H1 (cell line): ENCODE data around the gene RCL1. TPM values are rescaled to one million over a fixed set of nuclear protein-coding genes. Genes with fewer than 3 reads are reported as not detected.

ENCODE experiments used
- CTCF ChIA-PET: fragments of 300-600 bp; sonication (Branson Sonifier 250); formaldehyde crosslinking; loops from one replicate; lab custom pipeline; 2021; ENCODE audit not compliant: partially characterized antibody; lab: Charles Lee
- POLR2A ChIA-PET: fragments of 300-600 bp; sonication (Branson Sonifier 250); formaldehyde crosslinking; loops from one replicate; lab custom pipeline; 2021; ENCODE audit warnings: inconsistent platforms; ENCODE audit not compliant: partially characterized antibody; lab: Charles Lee
- DNase-seq, 2 experiments: peaks; one replicate each; pipeline versions ENCODE4 v3.0.0 to v3.0.0-alpha.2; 2010 to 2022; ENCODE audit warnings: low spot score in 2 of 2, low read depth in 1 of 2, mixed read lengths in 1 of 2
- FAIRE-seq: peaks from 2 replicates; lab custom pipeline; 2011; peaks lifted over from hg19 to GRCh38; lab: Jason Lieb, UNC
- H2AFZ ChIP-seq: 2 replicates; pipeline ENCODE4 v1.8.1; 2012; ENCODE audit warnings: low read length, inconsistent platforms
- H2AK5ac ChIP-seq: 2 replicates; pipeline ENCODE4 v1.6.1; 2013; ENCODE audit warnings: low read depth, low read length
- H2BK120ac ChIP-seq: replicated peaks from 2 replicates; pipeline ENCODE3; 2013; ENCODE audit warnings: low read depth, low read length, inconsistent platforms
- H2BK12ac ChIP-seq: 2 replicates; pipeline ENCODE4 v1.6.1; 2013; ENCODE audit warnings: low read depth, low read length
- H2BK15ac ChIP-seq: 2 replicates; pipeline ENCODE4 v1.6.1; 2013; ENCODE audit warnings: low read length
- H2BK20ac ChIP-seq: 2 replicates; pipeline ENCODE4 v1.6.1; 2013; ENCODE audit warnings: low read length
- H2BK5ac ChIP-seq: 2 replicates; pipeline ENCODE4 v1.6.1; 2013; ENCODE audit warnings: low read depth, low read length
- H3K14ac ChIP-seq: 2 replicates; pipeline ENCODE4 v1.6.1; 2013; ENCODE audit warnings: inconsistent platforms; ENCODE audit not compliant: insufficient read length
- H3K18ac ChIP-seq: 2 replicates; pipeline ENCODE4 v1.6.1; 2013; ENCODE audit warnings: low read length; ENCODE audit errors: extremely low read depth
- H3K23ac ChIP-seq: 2 replicates; pipeline ENCODE4 v1.6.1; 2013; ENCODE audit warnings: inconsistent platforms; ENCODE audit not compliant: insufficient read length
- H3K23me2 ChIP-seq: 2 replicates; pipeline ENCODE4 v1.6.1; 2013; ENCODE audit warnings: low read depth, low read length
- H3K27ac ChIP-seq: 2 replicates; pipeline ENCODE4 v1.6.1; 2011; ENCODE audit warnings: low read depth, low read length, inconsistent platforms
- H3K27me3 ChIP-seq, 4 experiments: replicated peaks in 1 of 4; 1 replicate in 1 of 4; 2 replicates in 3 of 4; pipeline versions ENCODE4 v1.6.1 to v1.8.1; 2011 to 2013; ENCODE audit warnings: low read length in 3 of 4, mild to moderate bottlenecking in 3 of 4, inconsistent platforms in 2 of 4, mixed read lengths in 2 of 4, moderate library complexity in 1 of 4; ENCODE audit not compliant: control insufficient read depth in 3 of 4, insufficient read depth in 3 of 4; ENCODE audit errors: extremely low read depth in 1 of 4
- H3K36me3 ChIP-seq, 4 experiments: 2 replicates each; pipeline versions ENCODE4 v1.6.1 to v1.8.1; 2011 to 2013; ENCODE audit warnings: mild to moderate bottlenecking in 4 of 4, low read length in 3 of 4, moderate library complexity in 2 of 4, control low read depth in 1 of 4, inconsistent platforms in 1 of 4; ENCODE audit not compliant: insufficient read depth in 4 of 4, control insufficient read depth in 2 of 4
- H3K4ac ChIP-seq: replicated peaks from 2 replicates; pipeline ENCODE3; 2013; ENCODE audit warnings: low read length, low read depth, mixed read lengths, inconsistent platforms; ENCODE audit not compliant: insufficient read length
- H3K4me1 ChIP-seq, 4 experiments: replicated peaks in 1 of 4; 1 replicate in 1 of 4; 2 replicates in 3 of 4; pipeline versions ENCODE4 v1.6.1 to v1.8.1; 2011 to 2013; ENCODE audit warnings: low read length in 3 of 4, inconsistent platforms in 2 of 4, mixed read lengths in 1 of 4; ENCODE audit not compliant: insufficient read depth in 4 of 4, control insufficient read depth in 3 of 4
- H3K4me2 ChIP-seq, 2 experiments: 2 replicates each; pipeline versions ENCODE4 v1.6.1 to v1.8.1; 2011 to 2013; ENCODE audit warnings: low read depth in 2 of 2, low read length in 2 of 2, control low read depth in 1 of 2, inconsistent platforms in 1 of 2, mild to moderate bottlenecking in 1 of 2; ENCODE audit not compliant: insufficient read depth in 1 of 2
- H3K4me3 ChIP-seq, 4 experiments: fragments of 200-600, 300-600 bp in 1 of 4; sonication (generic), shearing (Covaris generic), sonication (Bioruptor Twin) in 1 of 4; 2 replicates each; pipeline versions ENCODE4 v1.5.1 to v1.8.1; 2011 to 2016; ENCODE audit warnings: low read length in 4 of 4, low read depth in 3 of 4, control low read depth in 2 of 4, inconsistent platforms in 2 of 4, mild to moderate bottlenecking in 2 of 4, mixed read lengths in 1 of 4, moderate library complexity in 1 of 4; ENCODE audit not compliant: insufficient read depth in 2 of 4; ENCODE audit errors: extremely low read depth in 1 of 4
- H3K56ac ChIP-seq: replicated peaks from 2 replicates; pipeline ENCODE3; 2013; ENCODE audit warnings: low read depth, mild to moderate bottlenecking, mixed read lengths, low read length, inconsistent platforms; ENCODE audit not compliant: insufficient read length
- H3K79me1 ChIP-seq: 2 replicates; pipeline ENCODE4 v1.6.1; 2013; ENCODE audit warnings: low read depth, low read length, control low read depth
- H3K79me2 ChIP-seq, 2 experiments: 2 replicates each; pipeline versions ENCODE4 v1.6.1 to v1.8.1; 2012 to 2013; ENCODE audit warnings: low read length in 2 of 2, mild to moderate bottlenecking in 2 of 2, inconsistent platforms in 1 of 2; ENCODE audit not compliant: insufficient read depth in 2 of 2, control insufficient read depth in 1 of 2
- H3K9ac ChIP-seq, 4 experiments: replicated peaks in 1 of 4; 1 replicate in 1 of 4; 2 replicates in 3 of 4; pipeline versions ENCODE4 v1.6.1 to v1.8.1; 2011 to 2013; ENCODE audit warnings: low read depth in 3 of 4, low read length in 3 of 4, control low read depth in 2 of 4, mild to moderate bottlenecking in 2 of 4, moderate library complexity in 2 of 4, inconsistent platforms in 1 of 4; ENCODE audit errors: extremely low read depth in 1 of 4
- H3K9me3 ChIP-seq, 2 experiments: 2 replicates each; pipeline versions ENCODE4 v1.6.1 to v1.8.1; 2012 to 2013; ENCODE audit warnings: mild to moderate bottlenecking in 2 of 2, moderate library complexity in 2 of 2, control low read depth in 1 of 2, inconsistent platforms in 1 of 2, low read depth in 1 of 2, low read length in 1 of 2, mixed read lengths in 1 of 2; ENCODE audit not compliant: insufficient read depth in 2 of 2
- H4K20me1 ChIP-seq, 2 experiments: replicated peaks in 1 of 2; 2 replicates each; pipeline versions ENCODE3 to v1.8.1; 2011 to 2013; ENCODE audit warnings: inconsistent platforms in 2 of 2, low read length in 2 of 2, mild to moderate bottlenecking in 1 of 2; ENCODE audit not compliant: insufficient read depth in 2 of 2, control insufficient read depth in 1 of 2
- H4K5ac ChIP-seq: 2 replicates; pipeline ENCODE4 v1.6.1; 2013; ENCODE audit warnings: low read length, low read depth, mixed read lengths, inconsistent platforms; ENCODE audit not compliant: insufficient read length
- H4K8ac ChIP-seq: 2 replicates; pipeline ENCODE4 v1.8.0; 2013; ENCODE audit warnings: mild to moderate bottlenecking, moderate library complexity, low read length, inconsistent platforms; ENCODE audit not compliant: insufficient read depth; ENCODE audit errors: extremely low read depth
- H4K91ac ChIP-seq: replicated peaks from 2 replicates; pipeline ENCODE3; 2013; ENCODE audit warnings: low read length, mixed read lengths, inconsistent platforms; ENCODE audit not compliant: insufficient read length
- BACH1 ChIP-seq: IDR thresholded peaks from 2 replicates; pipeline ENCODE4 v1.6.1; 2012; ENCODE audit warnings: low read length, improper control_type of control experiment
- CHD2 ChIP-seq: IDR thresholded peaks from 2 replicates; pipeline ENCODE4 v1.6.1; 2012; ENCODE audit warnings: low read length, improper control_type of control experiment
- CTCF ChIP-seq, 3 experiments: IDR thresholded peaks; 1 replicate in 2 of 3; 2 replicates in 1 of 3; pipeline versions ENCODE4 v1.5.1 to v1.6.1; 2011; ENCODE audit warnings: low read length in 3 of 3, mild to moderate bottlenecking in 3 of 3, inconsistent platforms in 2 of 3, low read depth in 1 of 3, moderate library complexity in 1 of 3; ENCODE audit not compliant: insufficient read depth in 1 of 3; ENCODE audit errors: control extremely low read depth in 1 of 3
- EP300 ChIP-seq, 2 experiments: IDR thresholded peaks; 1 replicate in 1 of 2; 2 replicates in 1 of 2; pipeline ENCODE4 v1.6.1; 2011 to 2012; ENCODE audit warnings: low read depth in 2 of 2, low read length in 2 of 2, mild to moderate bottlenecking in 2 of 2, borderline replicate concordance in 1 of 2, inconsistent platforms in 1 of 2, moderate library complexity in 1 of 2
- EZH2 ChIP-seq: fragments of 200-600 bp; sonication (generic); IDR thresholded peaks from 2 replicates; pipeline ENCODE4 v1.7.1; 2012; ENCODE audit warnings: low read depth, mild to moderate bottlenecking, moderate library complexity, low read length, inconsistent platforms; ENCODE audit not compliant: severe bottlenecking
- NRF1 ChIP-seq: IDR thresholded peaks from 2 replicates; pipeline ENCODE4 v1.6.1; 2011; ENCODE audit warnings: mild to moderate bottlenecking, low read depth, low read length, improper control_type of control experiment
- POLR2A ChIP-seq, 2 experiments: IDR thresholded peaks; 1 replicate in 1 of 2; 2 replicates in 1 of 2; pipeline ENCODE4 v1.6.1; 2011; ENCODE audit warnings: low read depth in 2 of 2, low read length in 2 of 2, mild to moderate bottlenecking in 2 of 2; ENCODE audit errors: control extremely low read depth in 1 of 2
- RAD21 ChIP-seq, 2 experiments: IDR thresholded peaks in 1 of 2; conservative IDR thresholded peaks in 1 of 2; 2 replicates each; pipeline ENCODE4 v1.6.1; 2011; ENCODE audit warnings: low read depth in 2 of 2, low read length in 2 of 2, improper control_type of control experiment in 1 of 2, inconsistent platforms in 1 of 2, mild to moderate bottlenecking in 1 of 2, moderate library complexity in 1 of 2
- SAP30 ChIP-seq: fragments of 300-600 bp; sonication (generic); IDR thresholded peaks from 2 replicates; pipeline ENCODE4 v1.7.1; 2012; ENCODE audit warnings: low read length, moderate library complexity, mild to moderate bottlenecking, inconsistent platforms; ENCODE audit not compliant: insufficient read depth, insufficient replicate concordance
- TAF1 ChIP-seq: IDR thresholded peaks from 2 replicates; pipeline ENCODE4 v1.6.1; 2011; ENCODE audit warnings: mild to moderate bottlenecking, low read depth, low read length
- ZNF274 ChIP-seq: IDR thresholded peaks from 2 replicates; pipeline ENCODE4 v1.7.0; 2012; ENCODE audit warnings: low read length, borderline replicate concordance; ENCODE audit errors: extremely low read depth
- WGBS, 2 experiments: shearing (Covaris generic) in 1 of 2; methylation state at CpG; one replicate each; pipeline versions ENCODE4 v1.1.6 to v1.1.7; 2013 to 2015; ENCODE audit warnings: low lambda C conversion rate in 2 of 2, mixed read lengths in 2 of 2, inconsistent platforms in 1 of 2, low coverage in 1 of 2, missing lambda C conversion rate in 1 of 2; ENCODE audit not compliant: insufficient replicate concordance in 2 of 2, insufficient coverage in 1 of 2, insufficient read length in 1 of 2; ENCODE audit errors: extremely low coverage in 1 of 2, missing lambda C conversion rate in 1 of 2; 5-methylcytosine and 5-hydroxymethylcytosine counted together
- polyA plus RNA-seq, 7 experiments: library from polyadenylated mRNA; depleted of rRNA in 3 of 7; stranded (reverse) in 5 of 7; unstranded in 2 of 7; fragments of >200 nt in 5 of 7; fragments of 200-250 nt in 2 of 7; gene quantifications; 1 replicate in 5 of 7; 2 replicates in 1 of 7; 4 replicates in 1 of 7; pipeline versions ENCODE4 v1.2.1 to v1.2.3, GENCODE V29; 2011 to 2013; ENCODE audit warnings: missing spikeins in 2 of 7, mixed read lengths in 2 of 7
- total RNA-seq: library from RNA; stranded (reverse); fragmentation: NEBNext Ultra II Directional; extraction: Animal tissue kit (Norgen Biotek cat#: 25700); gene quantifications from 2 replicates; pipeline ENCODE4 v1.2.1, GENCODE V29; 2021

Gene RCL1
- total and polyA plus RNA-seq, 2 of the 8 experiments (the other 6 are each of a cell fraction or from before 2014, with no cell fraction given), result 21.0 to 29.5 TPM

DNA sequence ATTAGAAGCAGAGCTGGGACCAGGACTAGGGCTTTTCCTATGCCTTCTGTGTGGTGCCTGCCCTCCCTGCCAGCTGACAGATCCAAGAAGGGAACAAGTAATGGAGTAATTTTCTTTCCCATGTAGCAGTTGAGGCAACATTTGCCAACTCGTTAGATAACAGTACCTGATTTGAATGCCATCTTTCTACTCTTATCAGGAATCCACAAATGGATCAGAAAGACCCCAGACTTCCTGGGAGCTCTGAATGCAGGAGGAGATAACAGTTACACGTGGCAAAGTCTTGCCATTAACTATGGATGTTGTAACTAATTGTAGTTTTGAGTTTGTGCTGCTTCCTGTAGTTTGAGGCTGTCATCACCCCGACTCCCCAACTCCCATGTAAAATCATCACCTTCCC lies 39.2 kb downstream of the RCL1 start:
- Histone ChIP-seq H3K4me2 (no peak overlapping the region), H3K9ac (no peak overlapping the region)
- TF ChIP-seq TAF1 (no peak), RAD21 (IDR thresholded peaks at IDR 0.05 in 1 of 2, conservative IDR thresholded peaks at IDR 0.05 in 1 of 2; ENCODE audit: low read depth in 2 of 2, low read length in 2 of 2) (no peak), POLR2A (IDR thresholded peaks at IDR 0.05; ENCODE audit: control extremely low read depth in 1 of 2, low read depth in 2 of 2, low read length in 2 of 2) (no peak), EP300 (IDR thresholded peaks at IDR 0.05; ENCODE audit: borderline replicate concordance in 1 of 2, low read depth in 2 of 2, low read length in 2 of 2) (no peak), EZH2 (no peak), BACH1 (no peak), SAP30 (no peak), ZNF274 (no peak), CTCF (IDR thresholded peaks at IDR 0.05; ENCODE audit: control extremely low read depth in 1 of 3, insufficient read depth in 1 of 3, low read depth in 1 of 3, low read length in 3 of 3) (no peak), CHD2 (no peak), NRF1 (no peak)

More for the DNA sequence above, 39.2 kb downstream of the RCL1 start:
- Histone ChIP-seq H3K79me2 (peaks cover 0 to 18% of the 10 kb centered on the region in 2 experiments; a peak in 1 of 4 replicates), H2BK120ac (no peak overlapping the region), H4K20me1 (peaks cover 3% of the 10 kb centered on the region in 2 experiments), H3K4ac (no peak overlapping the region), H4K8ac (no peak overlapping the region), H2BK12ac (no peak overlapping the region), H3K23ac (no peak overlapping the region), H2AFZ (no peak overlapping the region), H3K4me3 (no peak overlapping the region), H3K36me3 (peaks cover 0 to 7% (median 3%) of the 10 kb centered on the region in 4 experiments; a peak in 4 of 8 replicates), H3K56ac (no peak overlapping the region), H3K9me3 (no peaks in the 10 kb centered on the region), H2BK20ac (no peak overlapping the region), H3K27ac (no peak overlapping the region), H4K91ac (no peak overlapping the region), H3K27me3 (no peaks in the 10 kb centered on the region), H3K79me1 (peaks cover 5% of the 10 kb centered on the region), H3K23me2 (no peaks in the 10 kb centered on the region; the same call in 1 of the 2 replicates), H3K4me1 (no peaks in the 10 kb centered on the region), H3K18ac (no peak overlapping the region), H2AK5ac (no peak overlapping the region), H2BK15ac (no peak overlapping the region), H3K14ac (no peak overlapping the region), H4K5ac (no peak overlapping the region), H2BK5ac (no peak overlapping the region)
- 83% methylated on average over 3 of the region's 3 CpGs; no CpG with 5 or more reads in 1 of the 2 experiments for WGBS, 2 experiments
- POLR2A ChIA-PET, result interaction anchor here (0.6 to 0.9 kb wide), 2 partner anchors 11 to 36 kb away, joined by 3 read pairs; no protein-coding TSS in a partner anchor
- DNase-seq (no peak), FAIRE-seq (no peak)
- CTCF ChIA-PET, result interaction anchor here (1.1 to 1.8 kb wide), 3 partner anchors 19 to 449 kb away, joined by 3 to 8 read pairs (median 4); no protein-coding TSS in a partner anchor
